Thymus (tissue), 11 donors: ENCODE data around the gene CDH23. TPM values are rescaled to one million over a fixed set of nuclear protein-coding genes. Genes with fewer than 3 reads are reported as not detected.

ENCODE experiments used
- DNase-seq, 9 donors: peaks; one replicate each; pipeline ENCODE4 v3.0.0-alpha.2; 2013; ENCODE audit warnings: low spot score in 9 of 9, low read depth in 6 of 9, missing footprints in 1 of 9
- H3K27ac ChIP-seq, 2 donors: one replicate each; pipeline ENCODE4 v1.5.1; 2013; ENCODE audit warnings: control low read depth in 1 of 2, low read depth in 1 of 2, low read length in 1 of 2, mild to moderate bottlenecking in 1 of 2, moderate library complexity in 1 of 2
- H3K27me3 ChIP-seq, 2 donors: one replicate each; pipeline ENCODE4 v1.5.1; 2013; ENCODE audit warnings: low read length in 1 of 2; ENCODE audit not compliant: control insufficient read depth in 2 of 2, insufficient read depth in 1 of 2
- H3K36me3 ChIP-seq, 2 donors: one replicate each; pipeline ENCODE4 v1.5.1; 2013; ENCODE audit warnings: low read length in 1 of 2, mild to moderate bottlenecking in 1 of 2, moderate library complexity in 1 of 2; ENCODE audit not compliant: control insufficient read depth in 2 of 2, insufficient read depth in 2 of 2
- H3K4me1 ChIP-seq, 2 donors: one replicate each; pipeline ENCODE4 v1.5.1; 2013; ENCODE audit warnings: low read length in 2 of 2; ENCODE audit not compliant: control insufficient read depth in 2 of 2, insufficient read depth in 2 of 2
- H3K4me3 ChIP-seq, 2 donors: one replicate each; pipeline ENCODE4 v1.5.1; 2013; ENCODE audit warnings: low read length in 2 of 2, control low read depth in 1 of 2, mild to moderate bottlenecking in 1 of 2
- H3K9me3 ChIP-seq, 2 donors: one replicate each; pipeline ENCODE4 v1.5.1; 2013; ENCODE audit warnings: low read length in 1 of 2, mild to moderate bottlenecking in 1 of 2; ENCODE audit not compliant: control insufficient read depth in 2 of 2, insufficient read depth in 1 of 2
- WGBS: extraction: QIAGEN DNeasy Blood & Tissue Kit; methylation state at CpG from one replicate; pipeline ENCODE4 v1.1.7; 2013; 5-methylcytosine and 5-hydroxymethylcytosine counted together
- polyA plus RNA-seq: library from polyadenylated mRNA; stranded (reverse); fragments of 200-250 nt; gene quantifications from one replicate; pipeline ENCODE4 v1.2.3, GENCODE V29; 2013
- total RNA-seq: library from RNA; stranded (reverse); fragments of 120-200 nt; gene quantifications from one replicate; pipeline ENCODE4 v1.2.4, GENCODE V29; 2013
- donor health status: healthy.

Gene CDH23
- total and polyA plus RNA-seq, 2 donors = 9.1 TPM

- Histone ChIP-seq H3K9me3 (no peaks in the 10 kb centered on the region), H3K4me1 (no peaks in the 10 kb centered on the region), H3K36me3 (no peaks in the 10 kb centered on the region), H3K4me3 (no peak overlapping the region), H3K27ac (no peak overlapping the region), H3K27me3 (peaks cover 0 to 5% of the 10 kb centered on the region in 2 donors)
- DNase-seq = no peak
- WGBS = 93% methylated on average over 5 of the region's 5 CpGs
Measured at GRCh38 chr10:71607082-71607443, 210.3 kb downstream of the CDH23 start.

DNA sequence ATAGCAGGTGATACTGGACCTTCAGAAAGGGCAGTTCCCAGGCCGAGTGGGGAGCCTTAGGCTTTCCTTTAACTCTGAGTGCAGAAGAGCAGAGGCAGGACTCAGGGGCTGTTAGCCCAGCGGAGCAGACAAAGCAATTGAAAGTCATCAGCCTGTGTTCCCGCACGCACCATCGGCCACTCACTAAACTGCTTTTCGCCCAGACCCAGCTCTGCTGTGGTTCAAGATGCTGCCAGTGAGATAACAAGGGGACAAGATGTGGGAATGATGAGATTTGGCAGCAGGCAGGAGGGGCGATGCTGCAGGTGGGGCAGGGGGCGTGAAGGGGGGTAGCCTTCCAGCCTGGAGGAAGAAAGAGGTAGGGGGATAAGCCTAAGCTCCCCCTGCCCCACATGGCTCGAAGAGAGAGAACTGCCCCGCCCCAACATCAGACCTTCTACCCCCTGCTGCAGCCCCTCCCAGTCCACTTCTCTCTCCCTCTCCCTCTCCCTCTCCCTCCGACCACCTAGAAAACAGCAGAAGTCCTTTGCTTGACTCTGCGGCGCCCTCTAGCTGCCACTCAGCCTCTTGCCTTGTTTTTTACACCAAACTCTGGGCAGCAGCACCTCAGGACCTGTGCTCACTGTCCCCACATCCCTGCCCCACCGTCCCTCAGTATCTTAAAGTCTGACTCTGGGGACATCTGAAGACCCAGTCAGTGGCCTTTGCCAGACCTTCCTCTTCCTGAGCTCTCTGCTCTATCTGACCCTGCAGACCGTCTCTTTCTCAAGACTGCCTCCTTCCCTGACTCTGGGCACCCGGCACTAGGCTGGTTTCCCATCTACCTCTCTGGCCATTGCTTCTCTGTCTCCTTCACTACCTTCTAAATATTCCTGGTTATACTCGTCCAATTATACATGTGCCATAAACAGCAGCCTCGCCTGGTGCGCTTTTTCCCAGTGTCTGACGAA lies 212.4 kb downstream of the CDH23 start:
- no peaks in the 10 kb centered on the region for H3K4me1 ChIP-seq
- H3K27me3 ChIP-seq = peaks cover 0 to 5% of the 10 kb centered on the region in 2 donors
- H3K27ac ChIP-seq = no peak overlapping the region
- H3K9me3 ChIP-seq = no peaks in the 10 kb centered on the region
- peak; percentile 15 to 77 (median 51) for DNase-seq
- WGBS = 64% methylated on average over 20 of the region's 20 CpGs
- H3K4me3 ChIP-seq = no peak overlapping the region
- H3K36me3 ChIP-seq = no peaks in the 10 kb centered on the region

- DNase-seq = no peak
- 82% methylated on average over 3 of the region's 3 CpGs for WGBS
Measured at GRCh38 chr10:71610651-71611050, 213.9 kb downstream of the CDH23 start.

GRCh38 chr10:71611131-71611530 lies 214.4 kb downstream of the CDH23 start:
- WGBS = 96% methylated on average over 5 of the region's 5 CpGs
- Histone ChIP-seq H3K27me3 (peaks cover 0 to 5% of the 10 kb centered on the region in 2 donors), H3K9me3 (no peaks in the 10 kb centered on the region), H3K27ac (no peak overlapping the region), H3K4me1 (no peaks in the 10 kb centered on the region), H3K36me3 (no peaks in the 10 kb centered on the region), H3K4me3 (no peak overlapping the region)
- DNase-seq = no peak

More at GRCh38 chr10:71610651-71611050, 213.9 kb downstream of the CDH23 start:
- H3K27ac ChIP-seq = no peak overlapping the region
- H3K27me3 ChIP-seq = peaks cover 0 to 5% of the 10 kb centered on the region in 2 donors
- H3K4me3 ChIP-seq = no peak overlapping the region
- H3K36me3 ChIP-seq = no peaks in the 10 kb centered on the region
- H3K9me3 ChIP-seq = no peaks in the 10 kb centered on the region
- no peaks in the 10 kb centered on the region for H3K4me1 ChIP-seq

DNA sequence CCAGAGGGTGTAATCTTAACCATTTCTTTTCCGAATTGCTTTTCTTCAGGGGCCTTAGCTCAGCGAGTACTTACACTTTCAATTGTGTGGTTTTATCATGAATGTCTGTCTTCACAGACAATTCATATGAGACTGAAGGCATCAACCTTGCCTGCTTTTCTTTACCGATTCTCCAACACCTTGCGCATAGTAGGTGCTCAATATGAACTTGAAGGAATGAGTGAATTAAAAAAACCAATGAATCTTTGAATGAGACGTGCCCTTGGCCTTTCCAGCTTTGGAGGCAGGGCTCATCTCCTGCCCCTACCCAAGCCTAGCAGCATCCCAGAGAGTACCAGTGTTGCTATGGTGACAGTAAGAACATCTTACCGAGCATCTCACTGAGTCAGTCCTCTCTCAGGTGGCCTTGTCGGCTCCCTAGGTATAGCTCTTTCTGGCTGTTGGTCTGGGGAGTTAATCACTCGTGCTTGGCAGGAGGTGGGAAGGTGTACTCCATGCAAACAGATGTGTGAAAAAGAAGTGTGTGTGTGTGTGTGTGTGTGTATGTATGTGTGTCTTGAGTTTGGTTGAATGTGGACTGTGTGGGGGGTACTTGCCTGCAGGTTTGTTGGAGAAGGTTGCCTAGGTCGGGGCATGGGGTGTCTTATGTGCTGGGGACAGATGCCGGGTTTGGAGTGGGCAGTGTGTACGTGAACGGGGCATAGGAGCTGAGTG lies 215.1 kb downstream of the CDH23 start:
- Histone ChIP-seq H3K27ac (no peak overlapping the region), H3K4me3 (no peak overlapping the region), H3K36me3 (no peaks in the 10 kb centered on the region), H3K27me3 (peaks cover 0 to 5% of the 10 kb centered on the region in 2 donors), H3K4me1 (no peaks in the 10 kb centered on the region), H3K9me3 (no peaks in the 10 kb centered on the region)
- WGBS = 95% methylated on average over 12 of the region's 12 CpGs
- DNase-seq = no peak

DNA sequence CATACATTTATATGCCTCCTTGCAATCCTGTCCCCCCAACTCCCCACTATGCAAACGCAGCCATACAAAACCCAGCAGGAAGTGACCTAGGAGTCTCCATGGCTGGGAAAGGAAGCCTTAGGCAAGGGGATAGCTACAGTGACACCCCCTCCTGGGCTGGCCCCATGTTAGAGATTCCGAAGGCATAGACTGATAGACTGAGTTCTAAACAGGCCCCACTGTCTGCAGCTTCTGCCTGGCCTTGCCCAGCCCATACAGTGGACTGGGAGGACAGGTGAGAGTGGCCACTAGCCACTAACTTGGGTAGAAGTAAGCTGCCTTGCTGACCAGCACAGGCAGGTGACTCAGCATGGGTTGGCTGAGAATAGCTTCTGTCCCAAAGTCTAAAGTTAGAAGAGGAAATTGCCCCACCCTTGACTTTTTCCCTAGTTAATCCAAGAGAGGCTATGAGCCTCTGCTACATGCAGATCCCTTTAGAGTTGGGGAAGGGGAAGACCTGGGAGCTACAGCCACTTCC lies 216.6 kb downstream of the CDH23 start:
- Histone ChIP-seq H3K27ac (no peak overlapping the region), H3K9me3 (no peaks in the 10 kb centered on the region), H3K27me3 (peaks cover 0 to 5% of the 10 kb centered on the region in 2 donors), H3K36me3 (no peaks in the 10 kb centered on the region), H3K4me1 (no peaks in the 10 kb centered on the region), H3K4me3 (no peak overlapping the region)
- WGBS = 92% methylated on average over 2 of the region's 2 CpGs
- no peak for DNase-seq

GRCh38 chr10:71613877-71614276 lies 217.2 kb downstream of the CDH23 start:
- peaks cover 0 to 5% of the 10 kb centered on the region in 2 donors for H3K27me3 ChIP-seq
- no peaks in the 10 kb centered on the region for H3K36me3 ChIP-seq
- 96% methylated on average over 4 of the region's 4 CpGs for WGBS
- no peak for DNase-seq
- H3K9me3 ChIP-seq = no peaks in the 10 kb centered on the region
- no peak overlapping the region for H3K4me3 ChIP-seq
- no peak overlapping the region for H3K27ac ChIP-seq
- H3K4me1 ChIP-seq = no peaks in the 10 kb centered on the region

GRCh38 chr10:71614946-71615345 lies 218.2 kb downstream of the CDH23 start:
- Histone ChIP-seq H3K27ac (no peak overlapping the region), H3K4me3 (no peak overlapping the region), H3K36me3 (no peaks in the 10 kb centered on the region), H3K4me1 (no peaks in the 10 kb centered on the region), H3K9me3 (no peaks in the 10 kb centered on the region), H3K27me3 (peaks cover 0 to 5% of the 10 kb centered on the region in 2 donors)
- 93% methylated on average over 5 of the region's 5 CpGs for WGBS
- DNase-seq = no peak
